A549 (cell line): ENCODE results near the gene SPACA7. TPM values are rescaled to one million over a fixed set of nuclear protein-coding genes. Genes with fewer than 3 reads are reported as not detected.

Experiments used
- ATAC-seq, 2 experiments: fragments of 200-7000 bp in 1 of 2; fragments of >200 bp in 1 of 2; cut with Nextera tagmentation in 1 of 2; cut with Tn5 transposase in 1 of 2; 3 replicates each; pipeline versions ENCODE4 v1.8.0 to v1.9.1; 2018 to 2020; ENCODE audit warnings: mild to moderate bottlenecking in 1 of 2, moderate library complexity in 1 of 2
- CTCF ChIA-PET: fragments of 300-600 bp; sonication (Branson Sonifier 250); formaldehyde crosslinking; extraction: SDS; loops from one replicate; lab custom pipeline; 2021; ENCODE audit warnings: antibody characterized with exemption, inconsistent platforms; lab: Yijun Ruan, JAX
- POLR2A ChIA-PET: fragments of 350-600 bp; formaldehyde crosslinking; extraction: SDS; loops from one replicate; lab custom pipeline; 2021; ENCODE audit warnings: antibody characterized with exemption, inconsistent platforms; lab: Yijun Ruan, JAX
- DNase-seq, 2 experiments: peaks; one replicate each; pipeline versions ENCODE4 v3.0.0 to v3.0.0-alpha.2; 2011 to 2016; ENCODE audit warnings: low read depth in 1 of 2, low spot score in 1 of 2
- FAIRE-seq: peaks from 2 replicates; lab custom pipeline; 2011; peaks lifted over from hg19 to GRCh38; lab: Jason Lieb, UNC
- H3K27ac ChIP-seq, 2 experiments: fragments of >200 bp; sonication (Bioruptor Twin); formaldehyde crosslinking; 3 replicates each; pipeline ENCODE4 v1.5.1; 2016 to 2017
- H3K4me1 ChIP-seq: fragments of >200 bp; sonication (Bioruptor Twin); formaldehyde crosslinking; 3 replicates; pipeline ENCODE4 v1.6.1; 2016
- H3K4me2 ChIP-seq: fragments of >200 bp; sonication (Bioruptor Twin); formaldehyde crosslinking; 3 replicates; pipeline ENCODE4 v1.6.1; 2016
- H3K4me3 ChIP-seq: fragments of >200 bp; sonication (Bioruptor Twin); formaldehyde crosslinking; 3 replicates; pipeline ENCODE4 v1.5.1; 2016
- H3K9me3 ChIP-seq: fragments of >200 bp; sonication (Bioruptor Twin); formaldehyde crosslinking; 3 replicates; pipeline ENCODE4 v1.6.1; 2016
- ATOH8 ChIP-seq: fragments of 250-450 bp; sonication (Bioruptor Pico); IDR thresholded peaks from 2 replicates; pipeline ENCODE4 v1.5.0; 2020; ENCODE audit warnings: low read depth, mild to moderate bottlenecking, moderate library complexity
- CBX8 ChIP-seq: fragments of 200-600 bp; sonication (generic); IDR thresholded peaks from 2 replicates; pipeline ENCODE4 v1.6.1; 2016
- CHD2 ChIP-seq: fragments of 150-350 bp; IDR thresholded peaks from 2 replicates; pipeline ENCODE4 v1.6.1; 2014; ENCODE audit warnings: low read length; ENCODE audit not compliant: partially characterized antibody
- E2F6 ChIP-seq: IDR thresholded peaks from 2 replicates; pipeline ENCODE4 v1.6.1; 2012; ENCODE audit warnings: low read depth, borderline replicate concordance
- EP300 ChIP-seq, 2 experiments: fragments of >200 bp; sonication (Bioruptor Twin); formaldehyde crosslinking; IDR thresholded peaks; 2 replicates in 1 of 2; 3 replicates in 1 of 2; pipeline ENCODE4 v1.6.1; 2016 to 2017
- FOSB ChIP-seq: fragments of 250-450 bp; sonication (Bioruptor Pico); IDR thresholded peaks from 2 replicates; pipeline ENCODE4 v1.5.0; 2020; ENCODE audit warnings: mild to moderate bottlenecking, moderate library complexity
- FOSL2 ChIP-seq, 2 experiments: fragments of 450-650 bp in 1 of 2; fragments of >200 bp in 1 of 2; sonication (Bioruptor Twin) in 1 of 2; formaldehyde crosslinking; IDR thresholded peaks; 2 replicates each; pipeline versions ENCODE4 v1.5.0 to v1.6.1; 2016 to 2020; ENCODE audit warnings: mild to moderate bottlenecking in 1 of 2, moderate library complexity in 1 of 2
- FOXS1 ChIP-seq: fragments of 250-450 bp; sonication (Bioruptor Pico); IDR thresholded peaks from 2 replicates; pipeline ENCODE4 v1.5.0; 2020; ENCODE audit warnings: mild to moderate bottlenecking, moderate library complexity
- GATA3 ChIP-seq: IDR thresholded peaks from 2 replicates; pipeline ENCODE4 v1.6.1; 2012; ENCODE audit warnings: borderline replicate concordance
- HMGXB4 ChIP-seq: fragments of 250-450 bp; sonication (Bioruptor Pico); IDR thresholded peaks from 2 replicates; pipeline ENCODE4 v1.5.0; 2021; ENCODE audit warnings: mild to moderate bottlenecking, moderate library complexity, borderline replicate concordance
- NFE2L2 ChIP-seq: fragments of 150-350 bp; conservative IDR thresholded peaks from 2 replicates; pipeline ENCODE4 v1.6.1; 2014; ENCODE audit warnings: low read length
- PHF8 ChIP-seq: fragments of 200-600 bp; sonication (generic); IDR thresholded peaks from 2 replicates; pipeline ENCODE4 v1.6.1; 2016; ENCODE audit warnings: low read depth, mild to moderate bottlenecking, antibody characterized with exemption, moderate library complexity, borderline replicate concordance
- RARB ChIP-seq: fragments of 250-450 bp; sonication (Bioruptor Pico); IDR thresholded peaks from 2 replicates; pipeline ENCODE4 v1.8.0; 2021; ENCODE audit warnings: mild to moderate bottlenecking, moderate library complexity
- RCOR1 ChIP-seq: fragments of 150-350 bp; IDR thresholded peaks from 2 replicates; pipeline ENCODE4 v1.6.1; 2014; ENCODE audit warnings: antibody characterized with exemption, low read length, low read depth
- REST ChIP-seq: fragments of 200-600 bp; sonication (generic); IDR thresholded peaks from 2 replicates; pipeline ENCODE4 v1.6.1; 2016; ENCODE audit warnings: antibody characterized with exemption, mild to moderate bottlenecking, moderate library complexity
- SREBF2 ChIP-seq: fragments of 450-650 bp; IDR thresholded peaks from 2 replicates; pipeline ENCODE4 v1.6.1; 2014; ENCODE audit warnings: mild to moderate bottlenecking, moderate library complexity
- TFCP2L1 ChIP-seq: fragments of 250-450 bp; sonication (Bioruptor Pico); IDR thresholded peaks from 2 replicates; pipeline ENCODE4 v1.5.0; 2021; ENCODE audit warnings: mild to moderate bottlenecking
- TP53 ChIP-seq: fragments of 250-450 bp; sonication (Bioruptor Pico); IDR thresholded peaks from 2 replicates; pipeline ENCODE4 v1.5.0; 2021; ENCODE audit warnings: mild to moderate bottlenecking, moderate library complexity
- USF2 ChIP-seq: fragments of 450-650 bp; IDR thresholded peaks from 2 replicates; pipeline ENCODE4 v1.6.1; 2014; ENCODE audit warnings: antibody characterized with exemption
- ZFP36 ChIP-seq: fragments of 450-650 bp; IDR thresholded peaks from 2 replicates; pipeline ENCODE4 v1.6.1; 2014; ENCODE audit warnings: borderline replicate concordance; ENCODE audit not compliant: partially characterized antibody
- WGBS: methylation state at CpG from one replicate; pipeline ENCODE4 v1.1.6; 2017; ENCODE audit errors: missing lambda C conversion rate; 5-methylcytosine and 5-hydroxymethylcytosine counted together
- polyA plus RNA-seq, 4 experiments: library from polyadenylated mRNA; depleted of rRNA in 3 of 4; stranded (reverse); fragments of >200 nt; fragmentation: RNase III in 1 of 4; extraction: RNeasy Plus Mini Kit Qiagen cat#74134 plus additional on column Dnase treatment in 1 of 4; gene quantifications; 2 replicates in 3 of 4; 3 replicates in 1 of 4; pipeline ENCODE4 v1.2.3, GENCODE V29; 2011 to 2017

The SPACA7 gene
- polyA plus RNA-seq, 2 of the 4 experiments (the other 2 are of a cell fraction), result not detected

- CTCF ChIA-PET, result interaction anchor here (3.1 to 8.4 kb wide), 2 partner anchors 966 to 971 kb away, joined by 16 to 113 read pairs; no protein-coding TSS in a partner anchor
- Histone ChIP-seq H3K4me1 (no peaks in the 10 kb centered on the region), H3K4me2 (no peak overlapping the region), H3K9me3 (no peaks in the 10 kb centered on the region), H3K4me3 (no peak overlapping the region), H3K27ac (no peak overlapping the region)
- TF ChIP-seq GATA3 (no peak), USF2 (no peak), CBX8 (no peak), CHD2 (no peak), RCOR1 (no peak), PHF8 (no peak), FOSB (no peak), RARB (CRISPR knock-in tag) (no peak), SREBF2 (no peak), ATOH8 (CRISPR knock-in tag) (no peak), TP53 (CRISPR knock-in tag) (no peak), FOXS1 (no peak), EP300 (IDR thresholded peaks at IDR 0.05) (no peak), TFCP2L1 (CRISPR knock-in tag) (no peak), NFE2L2 (no peak), ZFP36 (no peak), E2F6 (no peak), HMGXB4 (CRISPR knock-in tag) (no peak), REST (no peak), FOSL2 (IDR thresholded peaks at IDR 0.05) (no peak), FOSL2 (CRISPR knock-in tag; IDR thresholded peaks at IDR 0.05) (no peak)
- POLR2A ChIA-PET, result interaction anchor here (0.6 kb wide), 1 partner anchor 553 kb away, joined by 3 read pairs; no protein-coding TSS in a partner anchor
- FAIRE-seq, result no peak
- DNase-seq, result no peak
- WGBS, result 48% methylated on average over 10 of the region's 31 CpGs
- ATAC-seq, result no peak
Measured at GRCh38 chr13:112445411-112446271, 69.5 kb downstream of the SPACA7 start.
